NCI-H748 (cell line): ENCODE results near the gene TMEM178A.
"Not testable (repeated sequence)": the region's sequence is repeated elsewhere in the genome, so short reads cannot be mapped to it uniquely, and the experiment has no call there.

Source experiments
- DNase-seq: peaks from one replicate; lab custom pipeline; 2025; ENCODE audit not compliant: unreplicated experiment; lab: John Stamatoyannopoulos, UW

Gene TMEM178A

GRCh38 chr2:39708003-39708402 is 42.3 kb downstream of the TMEM178A start:
- DNase-seq, result no peak

GRCh38 chr2:39710807-39711206 is 45.1 kb downstream of the TMEM178A start:
- DNase-seq, result no peak

- DNase-seq, result no peak
Observed at GRCh38 chr2:39712953-39713352, 47.2 kb downstream of the TMEM178A start.

- no peak for DNase-seq
Observed at GRCh38 chr2:39715095-39715494, 49.4 kb downstream of the TMEM178A start.

- DNase-seq, result no peak
Observed at GRCh38 chr2:39715822-39716221, 50.1 kb downstream of the TMEM178A start.

GRCh38 chr2:39717067-39717466 is 51.4 kb downstream of the TMEM178A start:
- peak; percentile 57 for DNase-seq

GRCh38 chr2:39718483-39718882 is 52.8 kb downstream of the TMEM178A start:
- DNase-seq, result no peak

GRCh38 chr2:39719317-39719716 is 53.6 kb downstream of the TMEM178A start:
- no peak for DNase-seq

- no peak for DNase-seq
Observed at GRCh38 chr2:39720970-39721369, 55.3 kb downstream of the TMEM178A start.

- no peak for DNase-seq
Observed at GRCh38 chr2:39723497-39723896, 57.8 kb downstream of the TMEM178A start.

GRCh38 chr2:39723946-39724827 is 58.5 kb downstream of the TMEM178A start:
- no peak for DNase-seq

GRCh38 chr2:39724828-39725144 is 59.1 kb downstream of the TMEM178A start:
- DNase-seq, result no peak

GRCh38 chr2:39725401-39725800 is 59.7 kb downstream of the TMEM178A start:
- no peak for DNase-seq

- not testable (repeated sequence) for DNase-seq
Observed at GRCh38 chr2:39728085-39728484, 62.4 kb downstream of the TMEM178A start.

- DNase-seq, result peak; percentile 47
Observed at GRCh38 chr2:39728941-39729351, 63.2 kb downstream of the TMEM178A start.

- DNase-seq, result no peak
Observed at GRCh38 chr2:39730276-39730675, 64.6 kb downstream of the TMEM178A start.

- peak; percentile 57 for DNase-seq
Observed at GRCh38 chr2:39730685-39731302, 65.1 kb downstream of the TMEM178A start.

- no peak for DNase-seq
Observed at GRCh38 chr2:39731546-39731945, 65.8 kb downstream of the TMEM178A start.

- DNase-seq, result no peak
Observed at GRCh38 chr2:39732482-39732881, 66.8 kb downstream of the TMEM178A start.

- no peak for DNase-seq
Observed at GRCh38 chr2:39733070-39733674, 67.5 kb downstream of the TMEM178A start.

GRCh38 chr2:39734445-39734844 is 68.7 kb downstream of the TMEM178A start:
- no peak for DNase-seq

GRCh38 chr2:39735648-39736047 is 69.9 kb downstream of the TMEM178A start:
- no peak for DNase-seq
